CD4-positive, CD25-positive, alpha-beta regulatory T cell (primary cell): ENCODE results near the gene IMPDH1. TPM values are rescaled to one million over a fixed set of nuclear protein-coding genes. Genes with fewer than 3 reads are reported as not detected.

Experiments
- ATAC-seq, 2 donors: fragments of 150-1000 bp; cut with Tn5 transposase; one replicate each; pipeline ENCODE4 v1.10.0; 2021; ENCODE audit warnings: low read depth in 2 of 2, moderate number of reproducible peaks in 2 of 2, moderate library complexity in 1 of 2
- DNase-seq, 3 donors: peaks; one replicate each; pipeline versions ENCODE4 v3.0.0 to v3.0.0-alpha.2; 2012 to 2022; ENCODE audit warnings: mixed read lengths in 1 of 3
- H3K27ac ChIP-seq: one replicate; pipeline ENCODE4 v1.7.0; 2013; ENCODE audit warnings: mild to moderate bottlenecking, low read length; ENCODE audit not compliant: insufficient read depth, poor library complexity, severe bottlenecking
- H3K27me3 ChIP-seq: one replicate; pipeline ENCODE4 v1.7.0; 2013; ENCODE audit warnings: low read length; ENCODE audit not compliant: control insufficient read depth, insufficient read depth
- H3K36me3 ChIP-seq: one replicate; pipeline ENCODE4 v1.7.0; 2013; ENCODE audit warnings: mild to moderate bottlenecking, low read length, moderate library complexity; ENCODE audit not compliant: control insufficient read depth, insufficient read depth
- H3K4me1 ChIP-seq: 2 replicates; pipeline ENCODE4 v1.7.0; 2013; ENCODE audit warnings: mild to moderate bottlenecking, low read length; ENCODE audit not compliant: insufficient read depth, control insufficient read depth, poor library complexity, severe bottlenecking
- H3K4me3 ChIP-seq: one replicate; pipeline ENCODE4 v1.7.0; 2013; ENCODE audit warnings: low read depth, mild to moderate bottlenecking, low read length, moderate library complexity
- H3K9me3 ChIP-seq, 2 experiments: 1 replicate in 1 of 2; 2 replicates in 1 of 2; pipeline ENCODE4 v1.7.0; 2013; ENCODE audit warnings: low read length in 2 of 2, mild to moderate bottlenecking in 1 of 2, moderate library complexity in 1 of 2; ENCODE audit not compliant: control insufficient read depth in 2 of 2
- H3K27ac Mint-ChIP-seq, 3 donors: one replicate each; pipeline ENCODE4 v1.8.0; 2020 to 2022; ENCODE audit warnings: mild to moderate bottlenecking in 3 of 3, mixed read lengths in 3 of 3, moderate library complexity in 2 of 3
- H3K27me3 Mint-ChIP-seq: one replicate; pipeline ENCODE4 v1.8.0; 2022; ENCODE audit warnings: mild to moderate bottlenecking, mixed read lengths
- H3K36me3 Mint-ChIP-seq: one replicate; pipeline ENCODE4 v1.8.0; 2020; ENCODE audit warnings: mixed read lengths
- H3K4me1 Mint-ChIP-seq, 4 donors: one replicate each; pipeline ENCODE4 v1.8.0; 2020 to 2022; ENCODE audit warnings: mixed read lengths in 4 of 4, mild to moderate bottlenecking in 1 of 4
- H3K4me3 Mint-ChIP-seq, 4 donors: one replicate each; pipeline ENCODE4 v1.8.0; 2020 to 2022; ENCODE audit warnings: mild to moderate bottlenecking in 4 of 4, mixed read lengths in 4 of 4, moderate library complexity in 3 of 4
- H3K9me3 Mint-ChIP-seq, 7 donors: one replicate each; pipeline ENCODE4 v1.8.0; 2020 to 2022; ENCODE audit warnings: mixed read lengths in 7 of 7, mild to moderate bottlenecking in 3 of 7, moderate library complexity in 2 of 7
- polyA plus RNA-seq, 4 donors: library from polyadenylated mRNA; unstranded; fragments of 300-500 nt; fragmentation: Illumina TruSeq; gene quantifications; one replicate each; pipeline ENCODE4 v1.2.3, GENCODE V29; 2021
- total RNA-seq: library from RNA; stranded (reverse); gene quantifications from one replicate; pipeline ENCODE4 v1.2.3, GENCODE V29; 2022

IMPDH1 gene
- total and polyA plus RNA-seq, 5 donors from 2014 or later, result 27.2 to 48.2 (median 36.1) TPM

- Histone ChIP-seq H3K4me1 (peaks cover 14% of the 10 kb centered on the region), H3K9me3 (no peaks in the 10 kb centered on the region), H3K4me3 (no peak overlapping the region), H3K27ac (no peak overlapping the region), H3K36me3 (no peaks in the 10 kb centered on the region), H3K27me3 (no peaks in the 10 kb centered on the region)
- Mint-ChIP-seq H3K27me3 (peaks cover 6% of the 10 kb centered on the region), H3K4me3 (peak overlapping the region; percentile 44 to 91 (median 85)), H3K4me1 (peaks cover 5 to 22% (median 14%) of the 10 kb centered on the region in 4 donors), H3K36me3 (no peaks in the 10 kb centered on the region), H3K27ac (peak overlapping the region in 1 of 3 donors; percentile 9), H3K9me3 (no peaks in the 10 kb centered on the region)
- ATAC-seq (no peak), DNase-seq (no peak)
These were observed 44.3 kb upstream of the IMPDH1 start for GRCh38 chr7:128453836-128454804.

- peaks cover 12% of the 10 kb centered on the region for H3K4me1 ChIP-seq
- Mint-ChIP-seq H3K27me3 (peaks cover 6% of the 10 kb centered on the region), H3K4me3 (peak overlapping the region in 2 of 4 donors; percentile 67 to 80), H3K9me3 (no peaks in the 10 kb centered on the region), H3K36me3 (no peaks in the 10 kb centered on the region), H3K4me1 (peaks cover 3 to 15% (median 7%) of the 10 kb centered on the region in 4 donors), H3K27ac (peak overlapping the region in 1 of 3 donors; percentile 50)
- H3K27me3 ChIP-seq, result no peaks in the 10 kb centered on the region
- no peak overlapping the region for H3K27ac ChIP-seq
- DNase-seq, result no peak
- H3K9me3 ChIP-seq, result no peaks in the 10 kb centered on the region
- no peak overlapping the region for H3K4me3 ChIP-seq
- no peaks in the 10 kb centered on the region for H3K36me3 ChIP-seq
- ATAC-seq, result no peak
These were observed 42.8 kb upstream of the IMPDH1 start for GRCh38 chr7:128452552-128452951.

- H3K27me3 ChIP-seq, result no peaks in the 10 kb centered on the region
- no peaks in the 10 kb centered on the region for H3K36me3 Mint-ChIP-seq
- peaks cover 7% of the 10 kb centered on the region for H3K4me1 ChIP-seq
- no peak overlapping the region for H3K4me3 Mint-ChIP-seq
- H3K9me3 ChIP-seq, result no peaks in the 10 kb centered on the region
- DNase-seq, result no peak
- peaks cover 3 to 8% (median 6%) of the 10 kb centered on the region in 4 donors for H3K4me1 Mint-ChIP-seq
- H3K27ac Mint-ChIP-seq, result peak overlapping the region in 1 of 3 donors; percentile 29
- H3K27me3 Mint-ChIP-seq, result peaks cover 6% of the 10 kb centered on the region
- no peaks in the 10 kb centered on the region for H3K9me3 Mint-ChIP-seq
- no peak for ATAC-seq
- no peak overlapping the region for H3K27ac ChIP-seq
- H3K4me3 ChIP-seq, result no peak overlapping the region
- H3K36me3 ChIP-seq, result no peaks in the 10 kb centered on the region
These were observed 41.1 kb upstream of the IMPDH1 start for GRCh38 chr7:128450913-128451312.

- H3K4me3 Mint-ChIP-seq, result no peak overlapping the region
- ATAC-seq (peak in 1 of 2 donors; percentile 17), DNase-seq (no peak)
- H3K9me3 Mint-ChIP-seq, result no peaks in the 10 kb centered on the region
- Histone ChIP-seq H3K36me3 (no peaks in the 10 kb centered on the region), H3K4me1 (peaks cover 5% of the 10 kb centered on the region), H3K9me3 (no peaks in the 10 kb centered on the region), H3K27ac (no peak overlapping the region), H3K4me3 (no peak overlapping the region), H3K27me3 (no peaks in the 10 kb centered on the region)
- H3K27ac Mint-ChIP-seq, result no peak overlapping the region
- H3K4me1 Mint-ChIP-seq, result peaks cover 3 to 7% (median 5%) of the 10 kb centered on the region in 4 donors
- peaks cover 6% of the 10 kb centered on the region for H3K27me3 Mint-ChIP-seq
- no peaks in the 10 kb centered on the region for H3K36me3 Mint-ChIP-seq
These were observed 40.6 kb upstream of the IMPDH1 start for GRCh38 chr7:128450409-128450808.

GRCh38 chr7:128448751-128449302 is 39.0 kb upstream of the IMPDH1 start:
- DNase-seq (no peak), ATAC-seq (no peak)
- no peaks in the 10 kb centered on the region for H3K27me3 ChIP-seq
- Mint-ChIP-seq H3K36me3 (no peaks in the 10 kb centered on the region), H3K27ac (no peak overlapping the region), H3K4me3 (no peak overlapping the region), H3K27me3 (peaks cover 6% of the 10 kb centered on the region), H3K9me3 (no peaks in the 10 kb centered on the region), H3K4me1 (peaks cover 0 to 6% (median 1%) of the 10 kb centered on the region in 4 donors)
- no peak overlapping the region for H3K27ac ChIP-seq
- no peaks in the 10 kb centered on the region for H3K36me3 ChIP-seq
- H3K4me1 ChIP-seq, result no peaks in the 10 kb centered on the region
- H3K4me3 ChIP-seq, result no peak overlapping the region
- H3K9me3 ChIP-seq, result no peaks in the 10 kb centered on the region

GRCh38 chr7:128447941-128448564 is 38.3 kb upstream of the IMPDH1 start:
- Mint-ChIP-seq H3K4me3 (no peak overlapping the region), H3K27me3 (peaks cover 6% of the 10 kb centered on the region), H3K36me3 (no peaks in the 10 kb centered on the region), H3K9me3 (no peaks in the 10 kb centered on the region), H3K4me1 (peaks cover 0 to 6% (median 1%) of the 10 kb centered on the region in 4 donors), H3K27ac (no peak overlapping the region)
- Histone ChIP-seq H3K4me3 (no peak overlapping the region), H3K36me3 (no peaks in the 10 kb centered on the region), H3K27me3 (no peaks in the 10 kb centered on the region), H3K4me1 (no peaks in the 10 kb centered on the region), H3K27ac (no peak overlapping the region), H3K9me3 (no peaks in the 10 kb centered on the region)
- DNase-seq (no peak), ATAC-seq (no peak)

GRCh38 chr7:128446306-128446705 is 36.5 kb upstream of the IMPDH1 start:
- Mint-ChIP-seq H3K27me3 (no peaks in the 10 kb centered on the region), H3K4me1 (peaks cover 0 to 3% (median 0%) of the 10 kb centered on the region in 4 donors)
- no peak for ATAC-seq

More at GRCh38 chr7:128446306-128446705, 36.5 kb upstream of the IMPDH1 start:
- no peak overlapping the region for H3K27ac ChIP-seq
- H3K4me3 ChIP-seq, result no peak overlapping the region
- no peaks in the 10 kb centered on the region for H3K9me3 ChIP-seq
- no peaks in the 10 kb centered on the region for H3K9me3 Mint-ChIP-seq
- H3K36me3 ChIP-seq, result no peaks in the 10 kb centered on the region
- no peak for DNase-seq
- H3K27ac Mint-ChIP-seq, result no peak overlapping the region
- no peaks in the 10 kb centered on the region for H3K4me1 ChIP-seq
- H3K27me3 ChIP-seq, result no peaks in the 10 kb centered on the region
- no peaks in the 10 kb centered on the region for H3K36me3 Mint-ChIP-seq
- no peak overlapping the region for H3K4me3 Mint-ChIP-seq
